Hepatocyte (in vitro differentiated cells): ENCODE data around the gene OR2J3. TPM values are rescaled to one million over a fixed set of nuclear protein-coding genes. Genes with fewer than 3 reads are reported as not detected.

ENCODE experiments used
- DNase-seq: peaks from one replicate; pipeline ENCODE4 v3.0.0-alpha.2; 2016; ENCODE audit warnings: low spot score
- H2AFZ ChIP-seq: fragments of 200-600 bp; sonication (generic); 2 replicates; pipeline ENCODE4 v1.6.0; 2016; ENCODE audit warnings: antibody characterized with exemption, mild to moderate bottlenecking
- H3K27ac ChIP-seq: fragments of 200-600 bp; sonication (generic); 2 replicates; pipeline ENCODE4 v1.5.1; 2016; ENCODE audit warnings: mild to moderate bottlenecking
- H3K27me3 ChIP-seq: fragments of 200-600 bp; sonication (generic); 2 replicates; pipeline ENCODE4 v1.6.1; 2016
- H3K36me3 ChIP-seq: fragments of 200-600 bp; sonication (generic); replicated peaks from 2 replicates; pipeline ENCODE4 v1.5.1; 2016; ENCODE audit warnings: low read depth; ENCODE audit not compliant: insufficient read depth
- H3K4me1 ChIP-seq: fragments of 200-600 bp; sonication (generic); 2 replicates; pipeline ENCODE4 v1.5.1; 2016; ENCODE audit warnings: mild to moderate bottlenecking, moderate library complexity; ENCODE audit not compliant: insufficient read depth
- H3K4me2 ChIP-seq: fragments of 200-600 bp; sonication (generic); 2 replicates; pipeline ENCODE4 v1.6.0; 2016
- H3K4me3 ChIP-seq: fragments of 200-600 bp; sonication (generic); 2 replicates; pipeline ENCODE4 v1.5.1; 2016; ENCODE audit warnings: mild to moderate bottlenecking
- H3K79me2 ChIP-seq: fragments of 200-600 bp; sonication (generic); 2 replicates; pipeline ENCODE4 v1.6.0; 2017; ENCODE audit warnings: mild to moderate bottlenecking
- H3K9me2 ChIP-seq: fragments of 200-600 bp; sonication (generic); replicated peaks from 2 replicates; pipeline ENCODE4 v1.6.0; 2017; ENCODE audit warnings: mild to moderate bottlenecking; ENCODE audit not compliant: insufficient read depth
- H3K9me3 ChIP-seq: fragments of 200-600 bp; sonication (generic); 2 replicates; pipeline ENCODE4 v1.5.1; 2016; ENCODE audit warnings: low read depth, mild to moderate bottlenecking
- H4K20me1 ChIP-seq: fragments of 200-600 bp; sonication (generic); 2 replicates; pipeline ENCODE4 v1.6.0; 2016; ENCODE audit warnings: mild to moderate bottlenecking; ENCODE audit not compliant: insufficient read depth, poor library complexity, severe bottlenecking
- CTCF ChIP-seq: fragments of 200-600 bp; sonication (generic); IDR thresholded peaks from 2 replicates; pipeline ENCODE4 v1.5.1; 2016; ENCODE audit warnings: antibody characterized with exemption, mild to moderate bottlenecking; ENCODE audit not compliant: poor library complexity
- EZH2 ChIP-seq: fragments of 200-600 bp; sonication (generic); IDR thresholded peaks from 2 replicates; pipeline ENCODE4 v1.6.1; 2016; ENCODE audit warnings: antibody characterized with exemption, mild to moderate bottlenecking, borderline replicate concordance
- EZH2phosphoT487 ChIP-seq: fragments of 200-600 bp; sonication (generic); IDR thresholded peaks from one replicate; pipeline ENCODE4 v1.6.1; 2018; ENCODE audit warnings: antibody characterized with exemption, mild to moderate bottlenecking, low read depth, moderate library complexity; ENCODE audit not compliant: unreplicated experiment, severe bottlenecking
- WGBS: methylation state at CpG from one replicate; pipeline ENCODE4 v1.1.6; 2016; ENCODE audit warnings: low lambda C conversion rate; ENCODE audit errors: missing lambda C conversion rate; 5-methylcytosine and 5-hydroxymethylcytosine counted together
- polyA plus RNA-seq: library from polyadenylated mRNA; unstranded; fragments of >200 nt; fragmentation: Nextera tagmentation; extraction: Ambion mirVana; gene quantifications from 2 replicates; pipeline ENCODE4 v1.2.1, GENCODE V29; 2016
- total RNA-seq: library from RNA; depleted of rRNA; stranded (reverse); fragments of >200 nt; gene quantifications from 2 replicates; pipeline ENCODE4 v1.2.3, GENCODE V29; 2014

OR2J3 gene
- total and polyA plus RNA-seq, 2 experiments from 2014 or later: not detected

- 88% methylated on average over 4 of the region's 4 CpGs for WGBS
- no peaks in the 10 kb centered on the region for H3K9me2 ChIP-seq
- H3K4me3 ChIP-seq: no peak overlapping the region
- H3K27me3 ChIP-seq: no peaks in the 10 kb centered on the region
- no peak for DNase-seq
- no peaks in the 10 kb centered on the region for H3K36me3 ChIP-seq
- TF ChIP-seq EZH2phosphoT487: no peak
- no peak for TF ChIP-seq EZH2
- no peak for TF ChIP-seq CTCF
- no peaks in the 10 kb centered on the region for H3K9me3 ChIP-seq
- no peak overlapping the region for H3K4me2 ChIP-seq
- no peak overlapping the region for H3K27ac ChIP-seq
- no peaks in the 10 kb centered on the region for H3K79me2 ChIP-seq
- no peaks in the 10 kb centered on the region for H3K4me1 ChIP-seq
- no peaks in the 10 kb centered on the region for H4K20me1 ChIP-seq
- no peak overlapping the region for H2AFZ ChIP-seq
These were observed 29.9 kb downstream of the OR2J3 start for GRCh38 chr6:29137724-29138123.

- Histone ChIP-seq H3K4me1 (no peaks in the 10 kb centered on the region), H3K9me2 (no peaks in the 10 kb centered on the region), H4K20me1 (no peaks in the 10 kb centered on the region), H3K27me3 (no peaks in the 10 kb centered on the region), H3K4me2 (no peak overlapping the region), H3K27ac (no peak overlapping the region), H2AFZ (no peak overlapping the region), H3K9me3 (no peaks in the 10 kb centered on the region), H3K4me3 (no peak overlapping the region), H3K36me3 (no peaks in the 10 kb centered on the region), H3K79me2 (no peaks in the 10 kb centered on the region)
- 96% methylated on average over 1 of the region's 1 CpG for WGBS
- no peak for DNase-seq
- TF ChIP-seq EZH2 (no peak), EZH2phosphoT487 (no peak), CTCF (no peak)
These were observed 33.7 kb downstream of the OR2J3 start for GRCh38 chr6:29141606-29142005.

DNA sequence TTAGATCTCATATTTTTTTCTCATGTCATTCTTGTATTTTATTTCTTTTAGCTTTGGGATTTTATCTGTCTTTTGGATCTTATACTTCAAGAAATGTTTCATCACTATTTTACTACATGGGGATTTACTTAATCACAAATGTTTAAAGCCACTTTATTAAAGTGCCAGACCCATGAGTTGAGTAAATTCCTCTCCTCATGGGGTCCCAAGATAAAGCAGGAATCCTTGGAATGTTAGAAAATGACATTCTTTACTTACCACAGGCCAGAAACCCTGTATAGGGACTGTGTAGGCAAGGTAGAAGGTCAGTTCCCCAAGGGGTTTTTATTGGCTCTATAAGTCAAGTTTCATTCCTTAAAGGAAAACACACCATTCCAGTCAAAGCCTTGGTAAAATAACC, 34.5 kb downstream of the OR2J3 start:
- TF ChIP-seq EZH2 (no peak), CTCF (no peak)
- no peak for DNase-seq
- H3K36me3 ChIP-seq: no peaks in the 10 kb centered on the region
- no peaks in the 10 kb centered on the region for H4K20me1 ChIP-seq
- H3K27me3 ChIP-seq: no peaks in the 10 kb centered on the region
- no peak overlapping the region for H3K4me3 ChIP-seq
- no peaks in the 10 kb centered on the region for H3K9me3 ChIP-seq
- H3K4me1 ChIP-seq: no peaks in the 10 kb centered on the region
- no peaks in the 10 kb centered on the region for H3K79me2 ChIP-seq
- H3K4me2 ChIP-seq: no peak overlapping the region
- no peak overlapping the region for H3K27ac ChIP-seq
- no peak overlapping the region for H2AFZ ChIP-seq
- no peaks in the 10 kb centered on the region for H3K9me2 ChIP-seq

DNA sequence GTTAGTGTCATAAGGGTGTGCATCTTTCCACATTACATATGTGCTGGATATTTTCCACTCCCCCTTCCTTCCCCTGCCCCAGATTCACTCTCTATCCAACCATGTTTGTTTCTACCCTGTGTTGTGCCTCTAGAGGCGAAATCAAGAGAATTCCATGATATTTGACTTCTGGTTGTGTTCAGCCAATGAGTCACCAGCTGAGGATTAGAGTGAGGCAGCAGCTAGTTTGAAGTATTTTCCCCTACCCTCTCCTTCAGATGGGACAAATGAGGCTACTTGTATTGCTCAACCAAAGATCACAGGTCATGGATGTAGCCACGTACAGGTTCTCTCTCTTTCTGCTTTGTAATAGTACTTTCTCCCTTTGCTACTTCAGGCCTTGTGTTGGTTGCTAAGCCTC, 38.3 kb downstream of the OR2J3 start:
- no peak overlapping the region for H3K4me3 ChIP-seq
- H3K36me3 ChIP-seq: no peaks in the 10 kb centered on the region
- no peak overlapping the region for H3K4me2 ChIP-seq
- DNase-seq: no peak
- H3K79me2 ChIP-seq: no peaks in the 10 kb centered on the region
- 77% methylated on average over 2 of the region's 2 CpGs for whole genome bisulfite sequencing
- no peaks in the 10 kb centered on the region for H3K9me3 ChIP-seq
- H3K27me3 ChIP-seq: no peaks in the 10 kb centered on the region
- no peaks in the 10 kb centered on the region for H3K4me1 ChIP-seq
- no peak overlapping the region for H2AFZ ChIP-seq
- no peaks in the 10 kb centered on the region for H3K9me2 ChIP-seq
- no peaks in the 10 kb centered on the region for H4K20me1 ChIP-seq
- no peak overlapping the region for H3K27ac ChIP-seq
- no peak for TF ChIP-seq EZH2phosphoT487
- TF ChIP-seq CTCF: no peak
